A549 (cell line): Measurements from ENCODE around the gene LRRC61. TPM values are rescaled to one million over a fixed set of nuclear protein-coding genes. Genes with fewer than 3 reads are reported as not detected.

Experiments
- ATAC-seq, 2 experiments: fragments of 200-7000 bp in 1 of 2; fragments of >200 bp in 1 of 2; cut with Nextera tagmentation in 1 of 2; cut with Tn5 transposase in 1 of 2; 3 replicates each; pipeline versions ENCODE4 v1.8.0 to v1.9.1; 2018 to 2020; ENCODE audit warnings: mild to moderate bottlenecking in 1 of 2, moderate library complexity in 1 of 2
- CTCF ChIA-PET: fragments of 300-600 bp; sonication (Branson Sonifier 250); formaldehyde crosslinking; extraction: SDS; loops from one replicate; lab custom pipeline; 2021; ENCODE audit warnings: antibody characterized with exemption, inconsistent platforms; lab: Yijun Ruan, JAX
- POLR2A ChIA-PET: fragments of 350-600 bp; formaldehyde crosslinking; extraction: SDS; loops from one replicate; lab custom pipeline; 2021; ENCODE audit warnings: antibody characterized with exemption, inconsistent platforms; lab: Yijun Ruan, JAX
- DNase-seq, 2 experiments: peaks; one replicate each; pipeline versions ENCODE4 v3.0.0 to v3.0.0-alpha.2; 2011 to 2016; ENCODE audit warnings: low read depth in 1 of 2, low spot score in 1 of 2
- FAIRE-seq: peaks from 2 replicates; lab custom pipeline; 2011; peaks lifted over from hg19 to GRCh38; lab: Jason Lieb, UNC
- H3K27ac ChIP-seq, 2 experiments: fragments of >200 bp; sonication (Bioruptor Twin); formaldehyde crosslinking; 3 replicates each; pipeline ENCODE4 v1.5.1; 2016 to 2017
- H3K4me1 ChIP-seq: fragments of >200 bp; sonication (Bioruptor Twin); formaldehyde crosslinking; 3 replicates; pipeline ENCODE4 v1.6.1; 2016
- H3K4me2 ChIP-seq: fragments of >200 bp; sonication (Bioruptor Twin); formaldehyde crosslinking; 3 replicates; pipeline ENCODE4 v1.6.1; 2016
- H3K4me3 ChIP-seq: fragments of >200 bp; sonication (Bioruptor Twin); formaldehyde crosslinking; 3 replicates; pipeline ENCODE4 v1.5.1; 2016
- H3K9me3 ChIP-seq: fragments of >200 bp; sonication (Bioruptor Twin); formaldehyde crosslinking; 3 replicates; pipeline ENCODE4 v1.6.1; 2016
- BCL3 ChIP-seq: fragments of >200 bp; sonication (Bioruptor Twin); formaldehyde crosslinking; IDR thresholded peaks from 3 replicates; pipeline ENCODE4 v1.6.1; 2016
- BHLHE40 ChIP-seq: IDR thresholded peaks from 2 replicates; pipeline ENCODE4 v1.6.1; 2012; ENCODE audit warnings: low read depth, low read length, inconsistent platforms
- CBX2 ChIP-seq: fragments of 200-600 bp; sonication (generic); IDR thresholded peaks from 2 replicates; pipeline ENCODE4 v1.6.1; 2016; ENCODE audit warnings: low read depth, mild to moderate bottlenecking, borderline replicate concordance
- CBX8 ChIP-seq: fragments of 200-600 bp; sonication (generic); IDR thresholded peaks from 2 replicates; pipeline ENCODE4 v1.6.1; 2016
- CEBPB ChIP-seq, 2 experiments: fragments of >200 bp in 1 of 2; sonication (Bioruptor Twin) in 1 of 2; formaldehyde crosslinking in 1 of 2; IDR thresholded peaks; 2 replicates each; pipeline ENCODE4 v1.6.1; 2012 to 2016
- CHD2 ChIP-seq: fragments of 150-350 bp; IDR thresholded peaks from 2 replicates; pipeline ENCODE4 v1.6.1; 2014; ENCODE audit warnings: low read length; ENCODE audit not compliant: partially characterized antibody
- E2F6 ChIP-seq: IDR thresholded peaks from 2 replicates; pipeline ENCODE4 v1.6.1; 2012; ENCODE audit warnings: low read depth, borderline replicate concordance
- ELK1 ChIP-seq: fragments of 150-350 bp; IDR thresholded peaks from 2 replicates; pipeline ENCODE4 v1.6.1; 2014; ENCODE audit warnings: low read depth, mild to moderate bottlenecking, low read length
- FOSL2 ChIP-seq, 2 experiments: fragments of 450-650 bp in 1 of 2; fragments of >200 bp in 1 of 2; sonication (Bioruptor Twin) in 1 of 2; formaldehyde crosslinking; IDR thresholded peaks; 2 replicates each; pipeline versions ENCODE4 v1.5.0 to v1.6.1; 2016 to 2020; ENCODE audit warnings: mild to moderate bottlenecking in 1 of 2, moderate library complexity in 1 of 2
- GATA3 ChIP-seq: IDR thresholded peaks from 2 replicates; pipeline ENCODE4 v1.6.1; 2012; ENCODE audit warnings: borderline replicate concordance
- HOXB13 ChIP-seq: fragments of 250-450 bp; sonication (Bioruptor Pico); IDR thresholded peaks from 2 replicates; pipeline ENCODE4 v1.5.0; 2020; ENCODE audit warnings: low read depth, mild to moderate bottlenecking, moderate library complexity
- HOXB5 ChIP-seq: fragments of 250-450 bp; sonication (Bioruptor Pico); IDR thresholded peaks from 2 replicates; pipeline ENCODE4 v1.5.0; 2020; ENCODE audit warnings: mild to moderate bottlenecking, moderate library complexity
- JUN ChIP-seq, 2 experiments: fragments of >200 bp; sonication (Bioruptor Twin); formaldehyde crosslinking; IDR thresholded peaks; 2 replicates in 1 of 2; 3 replicates in 1 of 2; pipeline ENCODE4 v1.6.1; 2016 to 2017
- JUNB ChIP-seq: fragments of >200 bp; sonication (Bioruptor Twin); formaldehyde crosslinking; IDR thresholded peaks from 2 replicates; pipeline ENCODE4 v1.6.1; 2016
- KDM1A ChIP-seq: fragments of 200-600 bp; sonication (generic); IDR thresholded peaks from 2 replicates; pipeline ENCODE4 v1.6.1; 2016; ENCODE audit warnings: low read depth, mild to moderate bottlenecking
- KDM5A ChIP-seq: fragments of 200-600 bp; sonication (generic); IDR thresholded peaks from 2 replicates; pipeline ENCODE4 v1.6.1; 2016; ENCODE audit warnings: antibody characterized with exemption, mild to moderate bottlenecking
- MAFK ChIP-seq: fragments of 450-650 bp; IDR thresholded peaks from 2 replicates; pipeline ENCODE4 v1.6.1; 2014; ENCODE audit not compliant: partially characterized antibody
- MAX ChIP-seq: IDR thresholded peaks from 2 replicates; pipeline ENCODE4 v1.6.1; 2012
- MYC ChIP-seq: IDR thresholded peaks from 2 replicates; pipeline ENCODE4 v1.6.1; 2012; ENCODE audit warnings: mild to moderate bottlenecking, inconsistent platforms, low read length, improper control_type of control experiment, borderline replicate concordance
- NPAS2 ChIP-seq: fragments of 250-450 bp; sonication (Bioruptor Pico); IDR thresholded peaks from 2 replicates; pipeline ENCODE4 v1.8.0; 2022; ENCODE audit warnings: mild to moderate bottlenecking, moderate library complexity, borderline replicate concordance
- NR3C1 ChIP-seq: fragments of >200 bp; sonication (Bioruptor Twin); formaldehyde crosslinking; IDR thresholded peaks from 3 replicates; pipeline ENCODE4 v1.6.1; 2017
- PHF8 ChIP-seq: fragments of 200-600 bp; sonication (generic); IDR thresholded peaks from 2 replicates; pipeline ENCODE4 v1.6.1; 2016; ENCODE audit warnings: low read depth, mild to moderate bottlenecking, antibody characterized with exemption, moderate library complexity, borderline replicate concordance
- POLR2AphosphoS2 ChIP-seq: conservative IDR thresholded peaks from 2 replicates; pipeline ENCODE4 v1.6.1; 2012; ENCODE audit warnings: low read length, improper control_type of control experiment, inconsistent platforms
- SREBF2 ChIP-seq: fragments of 450-650 bp; IDR thresholded peaks from 2 replicates; pipeline ENCODE4 v1.6.1; 2014; ENCODE audit warnings: mild to moderate bottlenecking, moderate library complexity
- USF2 ChIP-seq: fragments of 450-650 bp; IDR thresholded peaks from 2 replicates; pipeline ENCODE4 v1.6.1; 2014; ENCODE audit warnings: antibody characterized with exemption
- ZC3H11A ChIP-seq: fragments of 450-650 bp; IDR thresholded peaks from 2 replicates; pipeline ENCODE4 v1.6.1; 2014; ENCODE audit warnings: antibody characterized with exemption, mild to moderate bottlenecking
- ZNF302 ChIP-seq: fragments of 250-450 bp; sonication (Bioruptor Pico); IDR thresholded peaks from 2 replicates; pipeline ENCODE4 v1.9.0; 2021; ENCODE audit warnings: inconsistent platforms, mild to moderate bottlenecking, moderate library complexity
- WGBS: methylation state at CpG from one replicate; pipeline ENCODE4 v1.1.6; 2017; ENCODE audit errors: missing lambda C conversion rate; 5-methylcytosine and 5-hydroxymethylcytosine counted together
- polyA plus RNA-seq, 4 experiments: library from polyadenylated mRNA; depleted of rRNA in 3 of 4; stranded (reverse); fragments of >200 nt; fragmentation: RNase III in 1 of 4; extraction: RNeasy Plus Mini Kit Qiagen cat#74134 plus additional on column Dnase treatment in 1 of 4; gene quantifications; 2 replicates in 3 of 4; 3 replicates in 1 of 4; pipeline ENCODE4 v1.2.3, GENCODE V29; 2011 to 2017
- TF ChIP-seq, protein P1 (sequence below): IDR thresholded peaks from 2 replicates; pipeline ENCODE4 v1.6.1; 2012

Gene LRRC61
- polyA plus RNA-seq, 2 of the 4 experiments (the other 2 are of a cell fraction): 0.19 to 0.22 TPM

DNA sequence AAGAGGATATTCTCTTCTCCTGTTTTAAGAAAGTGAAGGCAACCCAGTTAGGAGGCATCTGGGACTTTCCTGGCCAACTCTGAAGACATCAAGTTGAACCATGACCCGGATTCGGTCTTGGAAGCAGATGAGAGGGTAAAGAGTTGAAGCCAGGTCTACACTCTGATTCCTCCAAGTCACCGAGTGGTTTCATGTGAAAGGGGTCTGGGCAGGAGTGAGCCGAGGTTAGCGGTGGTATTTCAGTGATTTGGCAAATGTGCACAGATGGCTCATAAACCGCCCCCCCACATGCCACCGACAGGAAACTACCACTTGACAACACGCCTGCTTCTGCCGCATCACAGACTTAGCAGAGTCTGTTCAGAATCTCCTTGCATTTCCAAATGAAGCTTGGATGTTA lies 34.1 kb downstream of the LRRC61 start:
- ChIA-PET POLR2A (no interaction called here), CTCF (interaction anchor here (1.4 to 3.7 kb wide), 7 partner anchors 11 to 64 kb away, joined by 3 to 44 read pairs (median 5); partner anchors contain the start of genes RARRES2 and REPIN1)
- TF ChIP-seq CBX8 (no peak), HOXB13 (no peak), CEBPB (IDR thresholded peaks at IDR 0.05) (no peak), ELK1 (no peak), NR3C1 (no peak), BHLHE40 (no peak), MAX (no peak), JUN (IDR thresholded peaks at IDR 0.05) (no peak)
- TF ChIP-seq, protein P1, sequence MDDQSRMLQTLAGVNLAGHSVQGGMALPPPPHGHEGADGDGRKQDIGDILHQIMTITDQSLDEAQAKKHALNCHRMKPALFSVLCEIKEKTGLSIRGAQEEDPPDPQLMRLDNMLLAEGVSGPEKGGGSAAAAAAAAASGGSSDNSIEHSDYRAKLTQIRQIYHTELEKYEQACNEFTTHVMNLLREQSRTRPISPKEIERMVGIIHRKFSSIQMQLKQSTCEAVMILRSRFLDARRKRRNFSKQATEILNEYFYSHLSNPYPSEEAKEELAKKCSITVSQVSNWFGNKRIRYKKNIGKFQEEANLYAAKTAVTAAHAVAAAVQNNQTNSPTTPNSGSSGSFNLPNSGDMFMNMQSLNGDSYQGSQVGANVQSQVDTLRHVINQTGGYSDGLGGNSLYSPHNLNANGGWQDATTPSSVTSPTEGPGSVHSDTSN: no peak
- Histone ChIP-seq H3K9me3 (no peaks in the 10 kb centered on the region), H3K27ac (no peak overlapping the region), H3K4me1 (peaks cover 3% of the 10 kb centered on the region; the same call in 1 of the 3 replicates), H3K4me2 (no peak overlapping the region), H3K4me3 (no peak overlapping the region)
- 79% methylated on average over 9 of the region's 9 CpGs for WGBS
- FAIRE-seq: no peak
- ATAC-seq: no peak
- no peak for DNase-seq

GRCh38 chr7:150357771-150358427 lies 34.7 kb downstream of the LRRC61 start:
- CTCF ChIA-PET: interaction anchor here (0.9 to 3.7 kb wide), 9 partner anchors 10 to 63 kb away, joined by 3 to 44 read pairs (median 4); partner anchors contain the start of genes RARRES2 and REPIN1

DNA sequence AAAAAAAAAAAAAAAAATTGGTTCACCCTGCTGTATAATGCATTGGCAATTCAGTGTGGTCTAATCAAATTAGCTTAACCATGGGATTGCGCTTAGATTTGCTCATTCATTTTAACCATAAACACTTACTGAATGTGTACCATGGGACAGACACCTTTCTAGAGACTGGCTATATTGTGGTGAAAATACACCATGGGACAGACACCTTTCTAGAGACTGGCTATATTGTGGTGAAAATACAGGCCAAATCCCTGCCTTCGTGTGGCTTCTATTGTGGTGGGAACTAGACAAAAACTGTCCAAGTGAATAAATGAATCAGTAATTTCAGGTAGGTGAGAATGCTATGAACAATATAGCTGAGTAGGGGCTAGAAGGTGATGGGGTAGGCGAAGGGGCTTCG lies 35.3 kb downstream of the LRRC61 start:
- H3K9me3 ChIP-seq: no peaks in the 10 kb centered on the region
- H3K4me3 ChIP-seq: no peak overlapping the region
- DNase-seq: no peak
- peaks cover 3% of the 10 kb centered on the region; the same call in 1 of the 3 replicates for H3K4me1 ChIP-seq
- FAIRE-seq: no peak
- 88% methylated on average over 4 of the region's 4 CpGs for WGBS
- ATAC-seq: no peak; a peak in 1 of 6 replicates
- CTCF ChIA-PET: interaction anchor here (0.9 to 1.7 kb wide), 6 partner anchors 11 to 63 kb away, joined by 3 to 5 read pairs (median 4); a partner anchor contains a TSS
- H3K27ac ChIP-seq: no peak overlapping the region
- no peak overlapping the region for H3K4me2 ChIP-seq
- POLR2A ChIA-PET: no interaction called here
- TF ChIP-seq CBX2 (no peak), PHF8 (no peak), ZNF302 (no peak), MAX (no peak), HOXB5 (CRISPR knock-in tag) (no peak), FOSL2 (IDR thresholded peaks at IDR 0.05) (no peak), FOSL2 (CRISPR knock-in tag; IDR thresholded peaks at IDR 0.05) (no peak), KDM5A (no peak), USF2 (no peak), BCL3 (no peak), SREBF2 (no peak), HOXB13 (no peak), JUNB (no peak)

More at GRCh38 chr7:150357771-150358427, 34.7 kb downstream of the LRRC61 start:
- DNase-seq (no peak), FAIRE-seq (no peak)
- POLR2A ChIA-PET: no interaction called here
- peaks cover 3% of the 10 kb centered on the region; the same call in 1 of the 3 replicates for H3K4me1 ChIP-seq
- H3K4me3 ChIP-seq: no peak overlapping the region
- no peak overlapping the region for H3K4me2 ChIP-seq
- whole genome bisulfite sequencing: 81% methylated on average over 13 of the region's 13 CpGs
- no peak for TF ChIP-seq MYC
- no peak for TF ChIP-seq ZC3H11A
- TF ChIP-seq E2F6: no peak
- no peak for TF ChIP-seq USF2
- TF ChIP-seq NPAS2 (CRISPR knock-in tag): no peak
- TF ChIP-seq JUN (IDR thresholded peaks at IDR 0.05): no peak
- TF ChIP-seq KDM1A: no peak
- TF ChIP-seq GATA3: no peak
- TF ChIP-seq NR3C1: no peak
- TF ChIP-seq CHD2: no peak
- TF ChIP-seq POLR2AphosphoS2: no peak
- no peak for TF ChIP-seq CEBPB (IDR thresholded peaks at IDR 0.05)
- TF ChIP-seq FOSL2 (IDR thresholded peaks at IDR 0.05): no peak
- TF ChIP-seq FOSL2 (CRISPR knock-in tag; IDR thresholded peaks at IDR 0.05): no peak
- TF ChIP-seq MAFK: no peak
- TF ChIP-seq, all 56 proteins: peak for 0
- H3K27ac ChIP-seq: no peak overlapping the region
- peak in 1 of 2 experiments; percentile 59; a peak in 3 of 6 replicates for ATAC-seq
- no peaks in the 10 kb centered on the region for H3K9me3 ChIP-seq
